ENCODE data around the gene GMPR2. TPM values are rescaled to one million over a fixed set of nuclear protein-coding genes. Genes with fewer than 3 reads are reported as not detected.
"Not testable (repeated sequence)": the region's sequence is repeated elsewhere in the genome, so short reads cannot be mapped to it uniquely, and the experiment has no call there.

GMPR2 gene
- total RNA-seq, 1 donor from 2014 or later, result 35.6 TPM

GRCh38 chr14:24195186-24196070, 37.3 kb upstream of the GMPR2 start, which contains the start of gene TM9SF1:
Gene TM9SF1, minus strand, starts transcription at chr14:24195441. Its CDS starts 422 bp downstream, at chr14:24195019.
- Histone ChIP-seq H3K9me3 (no peaks in the 10 kb centered on the region), H3K27me3 (no peaks in the 10 kb centered on the region), H3K27ac (peak within 1 kb of the TSS; percentile 95), H3K36me3 (peaks cover 0 to 13% of the 10 kb centered on the region in 2 donors), H3K4me3 (peak within 1 kb of the TSS; percentile 65 to 72), H3K4me1 (peaks cover 39% of the 10 kb centered on the region)
- peak; percentile 81 to 94 for TF ChIP-seq POLR2AphosphoS5 (IDR thresholded peaks at IDR 0.05; ENCODE audit: insufficient read depth in 1 of 2, low read depth in 1 of 2)
- TF ChIP-seq POLR2A (IDR thresholded peaks at IDR 0.05), result peak in 1 of 2 donors; percentile 52
- no peak for TF ChIP-seq CTCF (IDR thresholded peaks at IDR 0.05)
- DNase-seq (ENCODE audit: extremely low spot score in 2 of 2), result peak in 1 of 2 donors; percentile 93
- intact Hi-C loops (cut with DNase I), result no loop called here

DNA sequence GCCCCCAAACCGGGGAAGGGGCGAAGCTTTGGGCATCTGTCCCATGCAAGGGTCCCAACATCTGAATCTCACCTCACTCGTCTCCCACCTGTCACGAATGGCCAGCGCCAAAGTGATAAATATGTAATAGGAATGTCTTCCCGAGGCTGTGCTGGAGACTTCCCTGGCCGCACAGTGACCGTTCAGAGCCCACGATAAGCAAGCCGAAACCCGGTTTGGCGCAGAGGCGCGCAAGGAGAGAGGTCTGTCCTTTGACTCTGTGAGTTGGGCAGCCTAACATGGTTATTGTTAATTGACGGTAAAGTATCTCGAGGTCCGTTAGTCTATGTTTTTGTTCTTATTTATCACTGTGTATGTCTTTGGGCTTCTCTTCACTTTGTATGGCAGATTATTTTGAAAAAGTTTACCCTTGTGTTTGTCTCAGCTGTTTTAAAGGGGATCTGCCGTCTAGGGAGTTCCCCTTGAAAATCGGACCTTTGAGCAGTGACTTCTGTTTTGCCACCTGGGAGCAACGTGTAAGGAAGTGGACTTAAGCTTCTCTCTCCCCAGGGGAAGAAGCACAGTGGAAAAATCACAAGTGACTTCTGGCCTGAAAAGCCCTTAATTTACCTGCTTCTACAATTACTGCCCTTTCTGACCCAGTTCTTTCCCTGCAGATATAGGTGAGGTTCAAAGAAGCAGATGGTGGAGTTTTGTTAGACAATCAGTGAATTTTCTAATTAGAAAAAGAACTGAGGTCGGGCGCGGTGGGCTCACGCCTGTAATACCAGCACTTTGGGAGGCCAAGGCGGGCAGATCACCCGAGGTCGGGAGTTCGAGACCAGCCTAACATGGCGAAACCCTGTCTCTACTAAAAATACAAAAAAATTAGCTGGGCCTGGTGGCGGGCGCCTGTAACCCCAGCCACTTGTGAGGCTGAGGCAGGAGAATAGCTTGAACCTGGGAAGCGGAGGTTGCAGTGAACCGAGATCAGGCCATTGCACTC, 36.4 kb upstream of the GMPR2 start:
- no peaks in the 10 kb centered on the region for H3K27me3 ChIP-seq
- no peak for DNase-seq (ENCODE audit: extremely low spot score in 2 of 2)
- peaks cover 0 to 18% of the 10 kb centered on the region in 2 donors for H3K36me3 ChIP-seq
- peak overlapping the region; percentile 95 for H3K27ac ChIP-seq
- H3K4me1 ChIP-seq, result peaks cover 39% of the 10 kb centered on the region
- TF ChIP-seq POLR2A (IDR thresholded peaks at IDR 0.05) (no peak), CTCF (IDR thresholded peaks at IDR 0.05) (no peak), POLR2AphosphoS5 (IDR thresholded peaks at IDR 0.05; ENCODE audit: insufficient read depth in 1 of 2, low read depth in 1 of 2) (no peak)
- no peaks in the 10 kb centered on the region for H3K9me3 ChIP-seq
- peak overlapping the region; percentile 65 to 72 for H3K4me3 ChIP-seq
- intact Hi-C loops (cut with DNase I), result no loop called here

DNA sequence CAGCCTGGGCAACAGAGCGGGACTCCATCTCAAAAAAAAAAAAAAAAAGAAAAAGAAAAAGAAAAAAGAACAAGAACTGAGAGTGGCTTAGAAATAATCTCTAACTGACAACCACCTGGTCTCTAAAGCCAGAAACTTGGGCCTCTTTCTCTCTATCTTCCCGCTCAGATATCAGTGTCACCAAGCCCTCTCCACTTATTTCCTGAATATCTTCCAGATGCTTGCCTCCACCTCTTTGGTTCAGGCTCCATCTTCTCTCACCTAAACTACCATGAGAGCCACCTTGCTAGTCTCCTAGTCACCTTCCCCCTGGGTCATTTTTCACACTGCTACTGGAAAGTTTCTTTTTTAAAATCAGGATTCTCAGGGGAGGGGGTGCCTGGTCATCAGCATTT, 35.7 kb upstream of the GMPR2 start:
- Histone ChIP-seq H3K4me1 (peaks cover 39% of the 10 kb centered on the region), H3K36me3 (peaks cover 0 to 18% of the 10 kb centered on the region in 2 donors), H3K27ac (no peak overlapping the region), H3K9me3 (no peaks in the 10 kb centered on the region), H3K4me3 (no peak overlapping the region), H3K27me3 (no peaks in the 10 kb centered on the region)
- TF ChIP-seq POLR2A (IDR thresholded peaks at IDR 0.05), result no peak
- no peak for TF ChIP-seq POLR2AphosphoS5 (IDR thresholded peaks at IDR 0.05; ENCODE audit: insufficient read depth in 1 of 2, low read depth in 1 of 2)
- no peak for TF ChIP-seq CTCF (IDR thresholded peaks at IDR 0.05)
- intact Hi-C loops (cut with DNase I), result no loop called here
- DNase-seq (ENCODE audit: extremely low spot score in 2 of 2), result no peak

DNA sequence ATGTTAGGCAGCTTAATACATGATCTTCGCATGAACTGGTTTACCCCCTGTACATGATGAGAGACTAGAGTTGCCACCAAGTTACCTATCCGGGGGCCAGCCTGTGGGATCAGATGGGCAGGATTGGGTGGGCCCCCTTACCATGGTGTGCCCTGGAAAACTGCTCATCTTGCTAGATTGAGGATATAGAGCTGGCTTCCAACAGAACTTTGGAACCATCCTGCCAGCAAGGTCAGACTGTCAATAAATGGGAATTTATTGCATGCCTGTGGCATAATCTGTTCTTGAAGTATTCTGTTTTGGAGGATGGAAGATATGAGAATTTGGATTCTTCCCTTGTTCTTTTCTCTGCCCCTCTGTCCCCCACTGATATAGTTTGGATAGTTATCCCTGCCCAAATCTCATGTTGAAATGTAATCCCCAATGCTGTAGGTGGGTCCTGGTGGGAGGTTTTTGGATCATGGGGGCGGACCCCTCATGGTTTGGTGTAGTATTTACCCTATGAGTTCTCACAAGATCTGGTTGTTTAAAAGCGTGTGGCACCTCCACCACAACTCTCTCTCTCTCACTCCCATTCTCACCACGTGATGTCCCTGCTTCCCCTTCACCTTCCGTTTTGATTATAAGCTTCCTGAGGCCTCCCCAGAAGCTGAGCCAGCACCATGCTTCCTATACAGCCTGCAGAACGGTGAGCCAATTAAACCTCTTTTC, 33.8 kb upstream of the GMPR2 start:
- H3K4me3 ChIP-seq, result no peak overlapping the region
- TF ChIP-seq POLR2A (IDR thresholded peaks at IDR 0.05) (no peak), CTCF (IDR thresholded peaks at IDR 0.05) (no peak), POLR2AphosphoS5 (IDR thresholded peaks at IDR 0.05; ENCODE audit: insufficient read depth in 1 of 2, low read depth in 1 of 2) (no peak)
- H3K27ac ChIP-seq, result no peak overlapping the region
- no peak for DNase-seq (ENCODE audit: extremely low spot score in 2 of 2)
- H3K9me3 ChIP-seq, result no peaks in the 10 kb centered on the region
- intact Hi-C loops (cut with DNase I), result no loop called here
- H3K4me1 ChIP-seq, result peaks cover 36% of the 10 kb centered on the region
- no peaks in the 10 kb centered on the region for H3K27me3 ChIP-seq
- peaks cover 0 to 9% of the 10 kb centered on the region in 2 donors for H3K36me3 ChIP-seq

GRCh38 chr14:24202538-24202937, 30.2 kb upstream of the GMPR2 start:
- intact Hi-C loops (cut with DNase I); H3K4me3 ChIP-seq; H3K27me3 ChIP-seq; H3K4me1 ChIP-seq; H3K9me3 ChIP-seq; DNase-seq (ENCODE audit: extremely low spot score in 2 of 2); H3K27ac ChIP-seq: not testable (repeated sequence)
- peaks cover 0 to 14% of the 10 kb centered on the region in 2 donors for H3K36me3 ChIP-seq

DNA sequence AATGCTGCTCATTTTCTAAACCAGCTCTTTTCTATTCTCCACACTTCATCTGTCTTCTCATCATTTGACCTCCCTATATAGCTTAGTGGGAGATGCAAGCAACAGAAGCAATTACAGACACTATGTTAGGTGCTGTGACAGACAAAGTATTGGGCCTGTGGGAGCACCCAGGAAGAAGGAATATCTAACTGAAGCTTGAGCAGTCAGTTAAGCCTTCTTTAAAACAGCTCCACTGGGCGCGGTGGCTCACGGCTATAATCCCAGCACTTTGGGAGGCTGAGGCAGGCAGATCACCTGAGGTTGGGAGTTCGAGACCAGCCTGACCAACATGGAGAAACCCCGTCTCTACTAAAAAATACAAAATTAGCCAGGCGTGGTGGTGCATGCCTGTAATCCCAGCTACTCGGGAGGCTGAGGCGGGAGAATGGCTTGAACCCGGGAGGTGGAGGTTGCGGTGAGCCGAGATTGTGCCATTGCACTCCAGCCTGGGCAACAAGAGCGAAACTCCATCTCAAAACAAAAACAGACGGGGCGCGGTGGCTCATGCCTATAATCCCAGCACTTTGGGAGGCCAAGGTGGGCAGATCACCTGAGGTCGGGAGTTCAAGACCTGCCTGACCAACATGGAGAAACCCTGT, 29.4 kb upstream of the GMPR2 start:
- H3K27ac ChIP-seq; intact Hi-C loops (cut with DNase I); H3K27me3 ChIP-seq; DNase-seq (ENCODE audit: extremely low spot score in 2 of 2); H3K4me3 ChIP-seq; H3K9me3 ChIP-seq; H3K4me1 ChIP-seq: not testable (repeated sequence)
- peaks cover 0 to 14% of the 10 kb centered on the region in 2 donors for H3K36me3 ChIP-seq
